K562 (cell line): ENCODE data around the gene KRT4. TPM values are rescaled to one million over a fixed set of nuclear protein-coding genes. Genes with fewer than 3 reads are reported as not detected.

ENCODE experiments used
- ATAC-seq: fragments of 200-7000 bp; cut with Tn5 transposase; 3 replicates; pipeline ENCODE4 v1.9.1; 2020; ENCODE audit warnings: moderate library complexity
- BruUV-seq: library from RNA; stranded (reverse); fragments of 400-500 nt; replicated peaks from 2 replicates; lab custom pipeline; 2021; lab: Mats Ljungman, UMichigan
- CTCF ChIA-PET: fragments of 300-600 bp; formaldehyde crosslinking; extraction: SDS; loops from one replicate; lab custom pipeline; 2021; ENCODE audit warnings: low intra/inter-chr PET ratio; lab: Yijun Ruan, JAX
- POLR2A ChIA-PET: fragments of 300-600, 350-650 bp; sonication (Branson Sonifier 250); formaldehyde crosslinking; extraction: SDS; loops from one replicate; lab custom pipeline; 2021; ENCODE audit warnings: antibody characterized with exemption, inconsistent platforms; lab: Yijun Ruan, JAX
- DNase-seq, 4 experiments: peaks; one replicate each; pipeline versions ENCODE4 v3.0.0 to v3.0.0-alpha.2; 2011 to 2018; ENCODE audit warnings: low spot score in 3 of 4, mixed read lengths in 3 of 4; ENCODE audit errors: extremely low read depth in 1 of 4
- FAIRE-seq: peaks from 2 replicates; lab custom pipeline; 2011; peaks lifted over from hg19 to GRCh38; lab: Jason Lieb, UNC
- H2AFZ ChIP-seq: 2 replicates; pipeline ENCODE4 v1.6.0; 2011; ENCODE audit warnings: low read depth, low read length, control low read depth, inconsistent platforms
- H3K27ac ChIP-seq: fragments of 200-600 bp; 3 replicates; pipeline ENCODE4 v1.8.0; 2011; ENCODE audit warnings: low read depth, mild to moderate bottlenecking, control low read depth, inconsistent platforms, low read length, moderate library complexity, mixed read lengths; ENCODE audit errors: extremely low read depth
- H3K27me3 ChIP-seq, 2 experiments: fragments of 300-600 bp in 1 of 2; 2 replicates in 1 of 2; 3 replicates in 1 of 2; pipeline versions ENCODE4 v1.6.0 to v1.8.0; 2011; ENCODE audit warnings: inconsistent platforms in 2 of 2, low read length in 2 of 2, mild to moderate bottlenecking in 1 of 2, mixed read lengths in 1 of 2, moderate library complexity in 1 of 2; ENCODE audit not compliant: control insufficient read depth in 2 of 2, insufficient read depth in 2 of 2
- H3K36me3 ChIP-seq: fragments of 300-600 bp; 3 replicates; pipeline ENCODE4 v1.8.0; 2011; ENCODE audit warnings: mild to moderate bottlenecking, low read length, inconsistent platforms; ENCODE audit not compliant: control insufficient read depth, insufficient read depth
- H3K4me1 ChIP-seq, 2 experiments: fragments of 200-600 bp in 1 of 2; replicated peaks in 1 of 2; 2 replicates in 1 of 2; 3 replicates in 1 of 2; pipeline versions ENCODE4 v1.5.1 to v1.8.0; 2011; ENCODE audit warnings: inconsistent platforms in 2 of 2, low read length in 2 of 2, mild to moderate bottlenecking in 1 of 2, mixed read lengths in 1 of 2, moderate library complexity in 1 of 2; ENCODE audit not compliant: control insufficient read depth in 2 of 2, insufficient read depth in 2 of 2
- H3K4me2 ChIP-seq: 2 replicates; pipeline ENCODE4 v1.6.1; 2011; ENCODE audit warnings: low read length, control low read depth, inconsistent platforms, mixed read lengths; ENCODE audit not compliant: insufficient read depth
- H3K4me3 ChIP-seq: fragments of 200-600 bp; sonication (generic), shearing (Covaris generic); 2 replicates; pipeline ENCODE4 v1.5.1; 2016; ENCODE audit warnings: control low read depth, inconsistent platforms
- H3K79me2 ChIP-seq: fragments of 200-600 bp; 3 replicates; pipeline ENCODE4 v1.8.0; 2011; ENCODE audit warnings: low read length, inconsistent platforms; ENCODE audit not compliant: control insufficient read depth, insufficient read depth
- H3K9ac ChIP-seq, 2 experiments: 2 replicates each; pipeline versions ENCODE4 v1.6.0 to v1.6.1; 2011; ENCODE audit warnings: low read depth in 2 of 2, low read length in 2 of 2, control low read depth in 1 of 2, inconsistent platforms in 1 of 2, mild to moderate bottlenecking in 1 of 2, mixed read lengths in 1 of 2; ENCODE audit not compliant: insufficient read depth in 1 of 2
- H3K9me1 ChIP-seq: one replicate; pipeline ENCODE4 v1.6.0; 2011; ENCODE audit warnings: inconsistent platforms, mild to moderate bottlenecking, low read length, moderate library complexity; ENCODE audit not compliant: control insufficient read depth, insufficient read depth
- H3K9me3 ChIP-seq: replicated peaks from 2 replicates; pipeline ENCODE4 v1.5.1; 2011; ENCODE audit warnings: low read depth, low read length, inconsistent platforms; ENCODE audit not compliant: control insufficient read depth, insufficient read depth
- H4K20me1 ChIP-seq: replicated peaks from 2 replicates; pipeline ENCODE4 v1.6.1; 2011; ENCODE audit warnings: low read length, inconsistent platforms, mixed read lengths; ENCODE audit not compliant: control insufficient read depth, insufficient read depth
- ATF2 ChIP-seq: sonication (generic); formaldehyde crosslinking; IDR thresholded peaks from 2 replicates; pipeline ENCODE4 v1.8.1; 2022; ENCODE audit warnings: missing genetic modification reagents
- POU5F1 ChIP-seq: fragments of 150-350 bp; IDR thresholded peaks from 2 replicates; pipeline ENCODE4 v1.6.1; 2014; ENCODE audit warnings: borderline replicate concordance, low read length, low read depth, mild to moderate bottlenecking; ENCODE audit not compliant: partially characterized antibody
- U2AF1 ChIP-seq: fragments of 200-400 bp; formaldehyde crosslinking; optimal IDR thresholded peaks from 2 replicates; pipeline ENCODE3; 2017; ENCODE audit warnings: mild to moderate bottlenecking, low read depth, low read length, moderate library complexity
- ZNF586 ChIP-seq: fragments of 450-650 bp; formaldehyde crosslinking; conservative IDR thresholded peaks from 2 replicates; pipeline ENCODE4 v1.4.0; 2020; ENCODE audit warnings: mild to moderate bottlenecking, moderate library complexity
- WGBS: fragments of 100-300 bp; shearing (Covaris generic); methylation state at CpG from one replicate; pipeline ENCODE4 v1.1.6; 2016; ENCODE audit warnings: low coverage, mixed read lengths; ENCODE audit not compliant: insufficient coverage; ENCODE audit errors: missing lambda C conversion rate; 5-methylcytosine and 5-hydroxymethylcytosine counted together
- in situ Hi-C: fragments of 300-500 bp; cut with MboI; formaldehyde crosslinking; loops from 4 replicates; pipeline ENCODE4 v1.15.0; 2018; ENCODE audit warnings: inconsistent platforms, mixed read lengths
- intact Hi-C: fragments of 100-400 bp; cut with micrococcal nuclease; formaldehyde crosslinking; loops from 2 replicates; pipeline ENCODE4 v1.14.2; 2022
- polyA plus RNA-seq, 8 experiments: library from polyadenylated mRNA; depleted of rRNA in 4 of 8; stranded (reverse) in 5 of 8; unstranded in 3 of 8; fragments of >200 nt; fragmentation: Nextera tagmentation in 2 of 8; fragmentation: Illumina TruSeq in 1 of 8; extraction: Ambion mirVana in 2 of 8; extraction: Trizol in 1 of 8; gene quantifications; 2 replicates each; pipeline versions ENCODE4 v1.2.1 to v1.2.3, GENCODE V29; 2011 to 2014; ENCODE audit warnings: inconsistent platforms in 1 of 8, missing spikeins in 1 of 8
- total RNA-seq, 7 experiments: library from RNA; depleted of rRNA in 6 of 7; stranded (reverse); fragments of >200 nt in 6 of 7; fragmentation: Illumina TruSeq in 2 of 7; extraction: Trizol in 2 of 7; gene quantifications; 2 replicates each; pipeline versions ENCODE4 v1.2.1 to v1.2.3, GENCODE V29; 2011 to 2021; ENCODE audit warnings: low replicate concordance in 1 of 7
- TF ChIP-seq, protein P1 (sequence below): fragments of 450-650 bp; formaldehyde crosslinking; IDR thresholded peaks from 2 replicates; pipeline ENCODE4 v1.4.0; 2020; ENCODE audit warnings: mild to moderate bottlenecking, moderate library complexity
- TF ChIP-seq, protein P2 (sequence below): fragments of 200-600 bp; sonication (generic); IDR thresholded peaks from one replicate; pipeline ENCODE4 v1.6.1; 2012; ENCODE audit warnings: mild to moderate bottlenecking, low read depth, low read length, inconsistent platforms

The KRT4 gene
- total and polyA plus RNA-seq, 9 of the 15 experiments (the other 6 are each of a cell fraction or from before 2014, with no cell fraction given): not detected

GRCh38 chr12:52781399-52782082, 32.4 kb downstream of the KRT4 start:
- Histone ChIP-seq H3K79me2 (no peaks in the 10 kb centered on the region), H3K9ac (no peak overlapping the region), H3K9me3 (no peaks in the 10 kb centered on the region), H4K20me1 (no peaks in the 10 kb centered on the region; the same call in 1 of the 2 replicates), H3K9me1 (no peaks in the 10 kb centered on the region), H3K4me1 (no peaks in the 10 kb centered on the region), H2AFZ (no peak overlapping the region), H3K27ac (no peak overlapping the region), H3K36me3 (no peaks in the 10 kb centered on the region), H3K27me3 (peaks cover 28 to 52% of the 10 kb centered on the region in 2 experiments), H3K4me2 (no peak overlapping the region), H3K4me3 (no peak overlapping the region)
- DNase-seq: no peak
- no TSS peak for BruUV-seq
- CTCF ChIA-PET: interaction anchor here (0.5 kb wide), 1 partner anchor 62 kb away, joined by 3 read pairs; no protein-coding TSS in a partner anchor
- no peak for ATAC-seq
- in situ Hi-C loops (no loop called here), intact Hi-C loops (no loop called here)
- POLR2A ChIA-PET: interaction anchor here (0.7 to 1.6 kb wide), 2 partner anchors 10 to 42 kb away, joined by 3 to 4 read pairs; no protein-coding TSS in a partner anchor
- no peak for FAIRE-seq
- WGBS: 3% methylated on average over 4 of the region's 4 CpGs
- TF ChIP-seq, protein P1, sequence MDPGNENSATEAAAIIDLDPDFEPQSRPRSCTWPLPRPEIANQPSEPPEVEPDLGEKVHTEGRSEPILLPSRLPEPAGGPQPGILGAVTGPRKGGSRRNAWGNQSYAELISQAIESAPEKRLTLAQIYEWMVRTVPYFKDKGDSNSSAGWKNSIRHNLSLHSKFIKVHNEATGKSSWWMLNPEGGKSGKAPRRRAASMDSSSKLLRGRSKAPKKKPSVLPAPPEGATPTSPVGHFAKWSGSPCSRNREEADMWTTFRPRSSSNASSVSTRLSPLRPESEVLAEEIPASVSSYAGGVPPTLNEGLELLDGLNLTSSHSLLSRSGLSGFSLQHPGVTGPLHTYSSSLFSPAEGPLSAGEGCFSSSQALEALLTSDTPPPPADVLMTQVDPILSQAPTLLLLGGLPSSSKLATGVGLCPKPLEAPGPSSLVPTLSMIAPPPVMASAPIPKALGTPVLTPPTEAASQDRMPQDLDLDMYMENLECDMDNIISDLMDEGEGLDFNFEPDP (CRISPR knock-in tag): no peak
- TF ChIP-seq ZNF586 (CRISPR knock-in tag) (no peak), U2AF1 (no peak), POU5F1 (no peak), ATF2 (no peak)
- TF ChIP-seq, protein P2, sequence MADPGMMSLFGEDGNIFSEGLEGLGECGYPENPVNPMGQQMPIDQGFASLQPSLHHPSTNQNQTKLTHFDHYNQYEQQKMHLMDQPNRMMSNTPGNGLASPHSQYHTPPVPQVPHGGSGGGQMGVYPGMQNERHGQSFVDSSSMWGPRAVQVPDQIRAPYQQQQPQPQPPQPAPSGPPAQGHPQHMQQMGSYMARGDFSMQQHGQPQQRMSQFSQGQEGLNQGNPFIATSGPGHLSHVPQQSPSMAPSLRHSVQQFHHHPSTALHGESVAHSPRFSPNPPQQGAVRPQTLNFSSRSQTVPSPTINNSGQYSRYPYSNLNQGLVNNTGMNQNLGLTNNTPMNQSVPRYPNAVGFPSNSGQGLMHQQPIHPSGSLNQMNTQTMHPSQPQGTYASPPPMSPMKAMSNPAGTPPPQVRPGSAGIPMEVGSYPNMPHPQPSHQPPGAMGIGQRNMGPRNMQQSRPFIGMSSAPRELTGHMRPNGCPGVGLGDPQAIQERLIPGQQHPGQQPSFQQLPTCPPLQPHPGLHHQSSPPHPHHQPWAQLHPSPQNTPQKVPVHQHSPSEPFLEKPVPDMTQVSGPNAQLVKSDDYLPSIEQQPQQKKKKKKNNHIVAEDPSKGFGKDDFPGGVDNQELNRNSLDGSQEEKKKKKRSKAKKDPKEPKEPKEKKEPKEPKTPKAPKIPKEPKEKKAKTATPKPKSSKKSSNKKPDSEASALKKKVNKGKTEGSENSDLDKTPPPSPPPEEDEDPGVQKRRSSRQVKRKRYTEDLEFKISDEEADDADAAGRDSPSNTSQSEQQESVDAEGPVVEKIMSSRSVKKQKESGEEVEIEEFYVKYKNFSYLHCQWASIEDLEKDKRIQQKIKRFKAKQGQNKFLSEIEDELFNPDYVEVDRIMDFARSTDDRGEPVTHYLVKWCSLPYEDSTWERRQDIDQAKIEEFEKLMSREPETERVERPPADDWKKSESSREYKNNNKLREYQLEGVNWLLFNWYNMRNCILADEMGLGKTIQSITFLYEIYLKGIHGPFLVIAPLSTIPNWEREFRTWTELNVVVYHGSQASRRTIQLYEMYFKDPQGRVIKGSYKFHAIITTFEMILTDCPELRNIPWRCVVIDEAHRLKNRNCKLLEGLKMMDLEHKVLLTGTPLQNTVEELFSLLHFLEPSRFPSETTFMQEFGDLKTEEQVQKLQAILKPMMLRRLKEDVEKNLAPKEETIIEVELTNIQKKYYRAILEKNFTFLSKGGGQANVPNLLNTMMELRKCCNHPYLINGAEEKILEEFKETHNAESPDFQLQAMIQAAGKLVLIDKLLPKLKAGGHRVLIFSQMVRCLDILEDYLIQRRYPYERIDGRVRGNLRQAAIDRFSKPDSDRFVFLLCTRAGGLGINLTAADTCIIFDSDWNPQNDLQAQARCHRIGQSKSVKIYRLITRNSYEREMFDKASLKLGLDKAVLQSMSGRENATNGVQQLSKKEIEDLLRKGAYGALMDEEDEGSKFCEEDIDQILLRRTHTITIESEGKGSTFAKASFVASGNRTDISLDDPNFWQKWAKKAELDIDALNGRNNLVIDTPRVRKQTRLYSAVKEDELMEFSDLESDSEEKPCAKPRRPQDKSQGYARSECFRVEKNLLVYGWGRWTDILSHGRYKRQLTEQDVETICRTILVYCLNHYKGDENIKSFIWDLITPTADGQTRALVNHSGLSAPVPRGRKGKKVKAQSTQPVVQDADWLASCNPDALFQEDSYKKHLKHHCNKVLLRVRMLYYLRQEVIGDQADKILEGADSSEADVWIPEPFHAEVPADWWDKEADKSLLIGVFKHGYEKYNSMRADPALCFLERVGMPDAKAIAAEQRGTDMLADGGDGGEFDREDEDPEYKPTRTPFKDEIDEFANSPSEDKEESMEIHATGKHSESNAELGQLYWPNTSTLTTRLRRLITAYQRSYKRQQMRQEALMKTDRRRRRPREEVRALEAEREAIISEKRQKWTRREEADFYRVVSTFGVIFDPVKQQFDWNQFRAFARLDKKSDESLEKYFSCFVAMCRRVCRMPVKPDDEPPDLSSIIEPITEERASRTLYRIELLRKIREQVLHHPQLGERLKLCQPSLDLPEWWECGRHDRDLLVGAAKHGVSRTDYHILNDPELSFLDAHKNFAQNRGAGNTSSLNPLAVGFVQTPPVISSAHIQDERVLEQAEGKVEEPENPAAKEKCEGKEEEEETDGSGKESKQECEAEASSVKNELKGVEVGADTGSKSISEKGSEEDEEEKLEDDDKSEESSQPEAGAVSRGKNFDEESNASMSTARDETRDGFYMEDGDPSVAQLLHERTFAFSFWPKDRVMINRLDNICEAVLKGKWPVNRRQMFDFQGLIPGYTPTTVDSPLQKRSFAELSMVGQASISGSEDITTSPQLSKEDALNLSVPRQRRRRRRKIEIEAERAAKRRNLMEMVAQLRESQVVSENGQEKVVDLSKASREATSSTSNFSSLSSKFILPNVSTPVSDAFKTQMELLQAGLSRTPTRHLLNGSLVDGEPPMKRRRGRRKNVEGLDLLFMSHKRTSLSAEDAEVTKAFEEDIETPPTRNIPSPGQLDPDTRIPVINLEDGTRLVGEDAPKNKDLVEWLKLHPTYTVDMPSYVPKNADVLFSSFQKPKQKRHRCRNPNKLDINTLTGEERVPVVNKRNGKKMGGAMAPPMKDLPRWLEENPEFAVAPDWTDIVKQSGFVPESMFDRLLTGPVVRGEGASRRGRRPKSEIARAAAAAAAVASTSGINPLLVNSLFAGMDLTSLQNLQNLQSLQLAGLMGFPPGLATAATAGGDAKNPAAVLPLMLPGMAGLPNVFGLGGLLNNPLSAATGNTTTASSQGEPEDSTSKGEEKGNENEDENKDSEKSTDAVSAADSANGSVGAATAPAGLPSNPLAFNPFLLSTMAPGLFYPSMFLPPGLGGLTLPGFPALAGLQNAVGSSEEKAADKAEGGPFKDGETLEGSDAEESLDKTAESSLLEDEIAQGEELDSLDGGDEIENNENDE: no peak
